GM21447 (cell line): Measurements from ENCODE around the gene NANOS3.
A peak's percentile ranks its signal among the peaks of the same experiment; 100 is the strongest.
"Not testable (repeated sequence)": the region's sequence is repeated elsewhere in the genome, so short reads cannot be mapped to it uniquely, and the experiment has no call there.

Experiments
- ATAC-seq: cut with Tn5 transposase; IDR thresholded peaks from one replicate; pipeline ENCODE4 v1.9.1; 2021; ENCODE audit not compliant: unreplicated experiment

Gene NANOS3

DNA sequence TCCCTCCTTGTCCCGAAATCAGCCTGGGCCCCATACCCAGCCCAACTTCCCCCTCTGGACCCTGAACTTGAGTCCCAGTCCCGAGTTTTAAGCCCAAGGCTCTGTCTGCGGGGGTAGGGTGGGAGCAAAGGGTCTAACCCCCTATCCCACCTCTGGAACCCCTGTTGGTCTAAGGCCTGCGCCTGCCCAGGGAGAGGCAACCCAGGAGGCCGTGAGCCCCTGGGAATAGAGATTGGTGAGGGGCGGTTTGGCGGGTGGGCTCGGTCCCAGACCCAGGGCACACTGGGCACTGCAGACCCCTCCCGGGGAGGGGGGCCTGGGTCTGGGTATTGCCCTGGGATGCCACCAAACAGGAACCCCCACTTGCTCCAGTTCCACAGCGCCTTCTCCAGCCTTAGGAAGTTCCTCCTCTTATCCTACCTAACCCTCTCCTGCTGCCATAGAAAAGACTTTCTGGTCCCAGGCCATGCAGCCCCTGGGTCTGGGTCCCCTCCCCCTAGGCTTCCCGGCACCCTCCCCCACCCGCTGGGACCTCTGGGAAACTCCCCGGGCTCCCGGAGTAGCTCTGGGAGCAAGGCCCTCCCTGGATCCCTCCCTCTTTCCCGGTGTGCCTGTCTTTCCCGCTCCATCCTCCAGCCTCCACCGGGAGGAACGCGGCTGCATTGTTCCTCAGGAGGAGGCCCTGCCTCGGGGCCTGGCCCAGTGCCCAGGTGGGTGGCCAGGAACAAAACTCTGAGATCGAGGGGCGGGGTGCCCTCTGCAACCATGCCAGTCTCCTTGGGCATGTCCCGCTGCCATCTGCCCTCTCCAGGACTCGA is 33.6 kb upstream of the NANOS3 start:
- no peak for ATAC-seq

DNA sequence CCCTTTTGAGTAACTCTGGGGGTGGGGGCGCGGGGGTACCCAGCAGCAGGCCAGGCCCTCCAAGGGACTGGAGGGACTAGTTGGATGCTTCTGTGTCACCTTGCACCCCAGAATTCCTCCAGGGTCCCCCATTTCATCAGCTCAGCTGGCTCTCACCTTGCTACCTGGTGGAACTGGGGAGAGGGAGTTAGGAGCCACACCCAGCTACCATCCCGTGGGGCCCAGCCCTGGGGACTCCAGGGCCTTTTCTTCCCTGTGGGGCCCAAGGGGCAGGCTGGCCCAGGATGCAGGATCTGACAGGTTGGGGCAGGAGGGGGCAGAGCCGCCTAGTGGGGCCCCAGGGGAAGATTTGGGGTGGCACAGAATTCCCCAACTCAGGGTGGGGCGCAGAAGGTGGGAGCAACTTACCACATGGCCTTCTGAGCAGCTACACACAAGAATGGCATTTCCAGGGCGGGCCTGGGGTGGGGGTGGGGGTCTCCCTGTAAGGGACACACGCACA is 32.8 kb upstream of the NANOS3 start:
- ATAC-seq, result no peak

DNA sequence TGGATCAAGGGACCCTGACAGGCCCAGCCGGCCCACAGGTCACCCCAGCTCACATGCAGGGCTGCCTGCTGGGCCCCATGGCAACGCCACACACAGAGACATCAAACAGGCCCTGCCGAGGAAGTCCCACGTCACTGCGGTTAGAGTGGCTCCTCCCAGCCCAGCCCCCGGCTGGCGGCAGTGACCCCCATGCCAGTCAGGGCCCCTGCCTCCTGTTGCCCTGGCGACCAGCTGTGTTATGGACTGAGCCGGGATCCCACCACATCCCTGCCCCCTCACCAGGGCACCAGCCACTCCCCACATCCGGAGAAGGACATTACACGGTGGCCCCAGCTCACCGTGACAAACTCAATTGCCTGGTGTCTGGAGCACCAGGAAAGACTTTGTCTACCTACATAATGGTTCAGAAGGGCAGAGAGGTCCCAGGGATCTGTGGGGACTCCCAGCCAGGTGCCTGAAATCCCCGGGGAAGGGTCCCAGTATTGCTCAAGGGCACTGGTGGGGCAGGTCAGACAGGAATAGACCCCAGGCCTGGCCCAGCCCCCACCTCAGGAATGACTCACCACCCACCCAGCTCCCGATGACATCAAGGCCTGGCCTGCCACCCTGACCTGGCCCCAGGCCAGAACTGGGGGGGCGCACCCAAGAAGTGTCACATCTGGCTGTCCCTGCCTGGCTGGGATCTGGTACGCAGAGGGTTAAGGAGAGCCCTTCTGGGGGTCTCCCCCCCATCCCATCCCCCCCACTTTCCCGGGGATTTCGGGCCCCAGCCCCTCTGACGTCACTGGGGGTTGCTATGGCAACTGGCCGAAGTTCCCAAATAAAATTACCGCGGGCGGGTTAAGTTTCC is 30.2 kb upstream of the NANOS3 start:
- ATAC-seq, result peak; percentile 56

DNA sequence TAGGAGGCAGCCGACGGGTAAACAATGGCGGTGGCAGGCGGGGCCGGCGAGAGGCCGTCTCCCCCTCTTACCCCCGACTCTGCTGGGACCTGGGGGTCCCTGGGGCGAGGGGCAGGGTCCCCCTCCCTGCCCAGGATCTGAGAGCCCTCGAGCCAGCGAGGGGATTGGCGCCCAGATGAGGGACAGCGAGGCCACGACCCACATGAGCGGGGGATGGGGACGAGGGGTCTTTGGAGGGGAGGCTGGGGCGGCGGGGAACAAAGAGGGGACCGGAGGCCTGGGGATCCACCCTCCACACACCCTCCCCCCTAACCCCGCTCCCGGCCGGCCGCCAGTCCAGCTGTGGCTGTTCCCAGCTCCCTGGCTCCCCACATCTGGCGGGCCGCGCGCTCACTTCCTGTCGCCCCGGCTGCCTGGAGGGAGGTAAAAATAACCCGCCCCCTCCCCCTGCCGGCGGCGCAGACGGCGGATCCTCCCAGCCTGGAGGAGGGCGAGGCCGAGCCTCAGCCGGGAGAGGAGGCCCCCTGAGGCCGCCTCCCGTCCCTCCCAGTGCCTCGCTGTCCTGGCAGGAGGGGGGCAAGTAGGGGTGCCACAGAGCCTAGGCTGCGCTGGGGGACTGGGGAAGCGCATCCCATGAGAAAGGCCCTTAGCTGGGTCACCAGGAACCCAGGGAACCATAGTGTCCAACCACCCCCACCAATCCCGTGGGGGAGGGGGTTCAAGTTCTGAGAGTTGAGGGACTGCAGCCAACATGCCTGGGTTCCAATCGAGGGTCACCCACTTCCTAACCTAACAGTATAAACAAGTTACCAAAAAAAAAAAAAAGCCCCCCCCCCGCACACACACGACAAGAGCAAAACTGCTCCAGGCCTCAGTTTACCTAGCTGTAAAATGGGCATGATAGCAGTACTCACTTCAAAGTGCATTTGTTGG is 29.3 kb upstream of the NANOS3 start:
- ATAC-seq, result peak; percentile 20

DNA sequence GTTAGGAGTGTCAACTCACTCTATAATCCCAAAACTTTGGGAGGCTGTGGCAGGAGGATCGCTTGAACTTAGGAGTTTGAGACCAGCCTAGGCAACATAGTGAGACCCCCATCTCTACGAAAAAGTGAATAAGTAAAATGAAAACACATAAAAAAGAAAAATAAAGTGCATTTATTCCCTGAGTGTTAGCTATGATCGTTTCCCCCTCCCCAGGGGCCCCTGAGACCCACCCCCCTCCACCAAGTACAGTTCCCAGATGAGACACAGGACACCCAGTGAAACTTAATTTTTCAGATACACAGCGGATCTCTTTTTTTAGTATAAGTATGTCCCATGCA is 28.6 kb upstream of the NANOS3 start:
- no peak for ATAC-seq

DNA sequence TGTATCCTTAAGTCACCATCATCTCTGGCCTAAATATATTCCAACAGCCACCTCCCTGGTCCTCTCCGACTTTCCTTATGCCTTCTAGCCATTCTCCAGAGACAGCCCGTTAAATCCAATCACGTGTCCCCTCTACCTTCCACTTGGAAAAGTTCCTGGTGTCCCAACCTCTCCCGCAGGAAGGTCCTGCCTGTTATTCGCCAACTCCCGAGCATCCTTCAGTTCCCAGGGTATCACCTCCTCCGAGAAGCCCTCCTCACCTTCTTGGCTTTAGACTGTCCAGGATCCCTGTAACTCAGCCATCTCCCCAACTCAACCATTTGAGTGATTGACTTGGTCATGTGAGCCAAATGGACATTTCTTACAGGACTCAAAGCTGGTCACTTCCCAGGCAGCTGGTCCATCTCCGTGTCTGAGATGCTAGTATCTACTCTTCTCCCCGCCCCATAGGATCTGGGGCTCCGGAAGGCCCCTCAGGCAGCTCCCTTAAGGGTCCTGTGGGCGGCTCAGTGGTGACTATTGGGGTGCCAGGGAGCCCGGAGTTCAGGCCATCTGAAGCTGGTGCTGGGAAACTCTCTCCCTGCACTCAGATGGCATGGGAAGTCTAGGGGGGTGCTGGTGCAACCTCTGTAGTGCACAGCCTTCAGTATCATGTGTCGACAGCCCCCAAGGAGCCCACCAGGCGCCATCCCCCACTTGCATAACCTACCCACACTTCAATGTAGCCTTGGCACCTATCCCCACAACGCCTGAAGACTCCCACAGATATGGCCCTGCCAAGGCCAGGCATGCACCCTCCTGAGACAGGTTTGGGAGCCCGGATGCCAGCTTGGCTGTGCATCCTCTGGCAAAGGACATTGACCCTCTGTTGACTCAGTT is 27.9 kb upstream of the NANOS3 start:
- ATAC-seq, result no peak

DNA sequence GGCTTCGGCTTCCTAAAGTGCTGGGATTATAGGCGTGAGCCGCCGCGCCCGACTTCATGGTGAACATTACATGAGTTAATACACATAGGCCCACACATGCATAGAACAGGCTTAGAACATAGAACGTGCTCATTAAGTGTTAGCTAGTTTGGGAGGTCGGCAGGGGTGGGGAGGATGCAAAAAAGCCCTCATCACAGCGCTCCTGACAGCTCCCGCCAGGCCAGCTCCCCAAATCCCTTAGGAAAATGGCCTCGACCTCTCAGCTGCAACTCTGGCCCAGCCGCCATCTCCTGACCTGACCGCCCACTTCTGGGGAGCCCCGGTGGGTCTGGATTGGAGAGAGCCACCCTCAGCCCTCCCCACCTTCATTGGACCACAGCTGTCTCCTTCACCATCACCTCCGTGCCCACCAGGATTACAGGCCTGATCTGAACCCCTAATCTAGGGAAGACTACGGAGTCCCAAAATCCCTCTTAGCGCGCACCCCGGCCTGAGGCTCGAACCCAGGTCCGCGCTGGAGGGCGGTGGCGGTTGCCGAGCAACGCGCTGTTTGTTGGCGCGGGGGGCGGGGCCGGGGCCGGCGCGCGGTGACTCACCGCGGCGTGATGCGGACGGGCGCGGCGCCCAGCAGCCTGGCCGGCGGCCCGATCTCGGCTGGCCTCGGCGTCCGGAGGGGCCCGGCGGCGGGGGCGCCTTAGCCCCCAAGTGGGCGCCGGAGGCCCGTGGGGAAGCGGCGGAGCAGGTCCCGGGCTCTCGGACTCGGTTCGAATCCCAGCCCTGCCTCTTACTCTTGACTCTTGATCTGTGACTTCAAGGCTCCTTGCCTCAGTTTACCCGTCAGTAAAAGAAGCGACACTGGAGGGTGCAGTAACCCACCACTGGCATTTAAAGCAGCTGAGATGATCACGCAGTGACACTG is 26.7 kb upstream of the NANOS3 start:
- ATAC-seq, result no peak

DNA sequence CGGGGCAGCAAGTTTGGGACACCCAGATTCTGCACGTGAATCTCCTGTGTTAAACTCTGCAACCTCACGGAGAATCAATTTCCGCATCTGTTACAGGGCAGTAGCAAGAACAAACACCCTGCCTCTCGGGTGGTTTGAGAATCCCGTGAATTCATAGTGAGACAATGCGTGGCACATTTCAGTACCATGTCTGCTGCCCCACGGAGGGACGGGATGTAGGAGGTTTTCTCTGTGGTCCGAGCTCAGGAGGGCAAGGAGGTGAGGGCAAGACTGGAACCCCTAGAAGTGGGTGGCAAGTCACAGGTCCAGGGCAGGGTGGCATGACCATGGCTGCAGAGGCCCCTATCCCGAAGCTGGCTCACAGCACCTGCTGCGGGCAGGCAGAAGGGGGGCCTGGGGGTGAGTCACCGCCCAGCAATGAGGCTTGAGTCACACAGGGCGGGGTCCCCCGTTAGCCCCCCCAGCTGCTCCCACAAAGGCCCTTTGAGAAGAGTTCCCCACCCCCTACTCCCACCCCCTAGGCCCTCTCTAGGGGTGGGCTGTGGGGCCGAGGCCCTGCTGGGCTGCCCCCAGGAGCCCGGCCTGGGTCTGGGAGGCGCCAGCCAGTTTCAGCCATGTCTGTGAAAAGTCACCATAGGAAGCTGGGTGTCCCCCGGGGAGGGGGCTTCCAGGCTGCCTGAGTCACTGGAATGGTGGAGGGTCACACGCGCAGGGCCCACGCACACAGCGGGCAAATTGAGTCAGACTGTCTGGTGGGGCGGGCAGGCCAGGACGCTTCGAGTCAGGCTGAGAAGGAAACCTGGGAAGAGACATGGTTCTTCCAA is 25.8 kb upstream of the NANOS3 start:
- ATAC-seq, result no peak

DNA sequence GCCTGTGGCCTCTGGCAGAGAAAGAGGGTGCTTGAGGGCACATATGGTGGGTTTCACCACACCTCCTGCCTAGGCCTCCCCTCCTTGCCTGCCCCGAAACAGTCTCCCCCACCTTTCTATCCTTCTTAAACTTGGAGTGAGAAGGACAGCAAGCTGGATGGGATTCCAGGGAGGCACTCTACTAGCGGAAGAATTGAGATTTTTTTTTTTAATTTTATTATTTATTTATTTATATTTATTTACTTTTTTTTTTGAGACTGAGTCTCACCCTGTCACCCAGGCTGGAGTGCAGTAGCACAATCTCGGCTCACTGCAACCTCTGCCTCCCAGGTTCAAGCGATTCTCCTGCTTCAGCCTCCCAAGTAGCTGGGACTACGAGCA is 25.2 kb upstream of the NANOS3 start:
- ATAC-seq, result not testable (repeated sequence)

DNA sequence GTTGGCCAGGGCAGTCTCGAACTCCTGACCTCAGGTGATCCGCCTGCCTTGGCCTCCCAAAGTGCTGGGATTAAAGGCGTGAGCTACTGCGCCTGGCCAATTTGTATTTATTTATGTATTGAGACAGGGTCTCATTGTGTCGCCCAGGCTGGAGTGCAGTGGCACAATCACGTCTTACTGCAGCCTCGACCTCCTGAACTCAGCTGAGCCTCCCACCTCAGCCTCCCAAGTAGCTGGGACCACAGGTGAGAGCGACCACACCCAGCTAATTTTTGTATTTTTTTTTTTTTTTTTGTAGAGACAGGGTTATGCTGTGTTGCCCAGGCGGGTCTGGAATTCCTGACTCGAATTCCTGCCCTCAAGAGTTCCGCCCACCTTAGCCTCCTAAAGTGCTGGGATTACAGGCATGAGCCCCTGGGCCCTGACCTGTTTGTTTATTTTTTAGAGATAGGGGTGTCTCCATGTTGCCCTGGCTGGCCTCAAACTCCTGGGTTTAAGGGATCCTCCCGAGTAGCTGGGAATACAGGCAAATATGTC is 24.7 kb upstream of the NANOS3 start:
- not testable (repeated sequence) for ATAC-seq

DNA sequence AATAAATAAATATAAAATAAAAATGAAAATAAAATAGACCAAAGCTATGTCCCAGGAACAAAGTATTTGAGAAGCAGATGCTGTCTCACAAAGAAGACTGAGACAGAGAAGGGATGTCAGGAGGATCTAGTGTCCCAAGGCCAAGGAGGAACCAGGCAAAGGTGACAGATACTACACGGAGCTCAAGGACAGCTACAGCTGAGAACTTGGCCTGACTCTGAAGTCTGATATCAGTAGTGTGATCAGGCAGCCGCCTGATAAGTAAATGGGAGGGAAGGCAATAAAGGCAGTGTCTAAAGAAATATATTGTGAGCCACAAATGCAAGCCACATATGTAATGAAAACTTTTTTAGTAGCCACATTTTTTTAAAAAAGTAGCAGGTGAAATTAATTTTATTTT is 20.4 kb upstream of the NANOS3 start:
- ATAC-seq, result no peak

DNA sequence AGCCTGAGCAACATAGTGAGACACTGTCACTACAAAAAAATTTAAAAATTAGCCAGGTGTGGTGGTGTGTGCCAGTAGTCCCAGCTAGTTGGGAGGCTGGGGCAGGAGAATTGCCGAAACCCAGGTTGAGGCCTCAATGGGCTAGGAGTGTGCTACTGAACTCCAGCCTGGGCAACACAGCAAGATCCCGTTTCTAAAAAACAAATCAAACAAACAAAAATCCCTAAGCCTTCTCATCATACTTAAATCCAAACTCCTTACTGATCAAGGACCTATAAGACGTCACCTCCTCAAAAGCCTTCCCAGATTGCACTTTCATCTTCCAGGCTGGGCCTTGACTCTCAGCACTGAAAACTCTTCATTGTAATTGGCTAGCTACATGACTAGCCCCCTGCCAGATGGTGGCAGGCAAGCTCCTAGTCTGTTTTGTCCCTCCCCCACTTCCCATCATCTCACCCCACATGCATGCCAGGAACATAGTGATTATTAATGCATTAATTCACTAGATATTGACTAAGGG is 17.5 kb upstream of the NANOS3 start:
- ATAC-seq, result no peak

DNA sequence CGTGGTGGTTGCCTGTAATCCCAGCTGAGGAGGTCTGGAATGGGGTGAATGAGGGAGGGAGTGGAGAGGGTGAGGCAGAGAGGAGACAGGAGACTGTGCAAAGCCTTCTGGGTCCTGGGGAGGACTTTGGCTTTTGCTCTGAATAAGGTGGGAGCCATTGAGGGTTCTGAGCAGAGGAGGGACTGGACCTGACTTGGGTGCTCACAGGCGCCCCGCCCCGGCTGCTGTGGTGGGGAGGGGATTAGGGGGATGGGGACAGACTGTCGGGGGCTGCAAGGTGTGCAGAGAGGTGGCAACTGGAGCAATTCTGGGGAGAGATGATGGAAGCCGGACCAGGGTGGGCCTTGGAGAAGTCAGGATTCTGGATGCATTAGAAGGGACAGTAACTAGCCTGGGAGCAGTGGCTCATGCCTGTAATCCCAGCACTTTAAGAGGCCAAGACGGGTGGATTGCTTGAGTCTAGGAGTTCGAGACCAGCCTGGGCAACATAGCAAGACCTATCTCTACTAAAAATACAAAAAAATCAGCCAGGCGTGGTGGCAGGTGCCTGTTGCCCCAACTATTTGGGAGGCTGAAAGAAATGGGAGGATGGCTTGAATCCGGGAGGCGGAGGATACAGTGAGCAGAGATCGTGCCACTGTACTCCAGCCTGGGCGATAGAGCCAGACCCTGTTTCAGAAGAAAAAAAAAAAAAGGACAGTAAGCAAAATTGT is 16.1 kb upstream of the NANOS3 start:
- no peak for ATAC-seq

DNA sequence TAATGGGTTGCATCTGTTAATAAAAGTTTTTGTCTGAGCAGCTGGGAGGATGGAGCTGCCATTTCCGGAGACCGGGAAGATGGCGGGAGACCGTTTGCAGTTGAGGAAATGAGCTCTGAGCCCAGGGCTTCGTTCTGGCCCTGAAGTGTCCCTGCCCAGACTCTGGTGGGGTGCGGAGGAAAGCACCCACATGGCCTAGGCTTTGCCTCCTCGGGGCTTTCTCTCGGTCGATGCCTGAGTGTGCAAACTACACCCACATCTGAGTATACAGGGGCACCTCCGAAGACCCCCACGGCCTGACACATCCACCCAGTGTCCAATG is 15.6 kb upstream of the NANOS3 start:
- peak; percentile 7 for ATAC-seq

DNA sequence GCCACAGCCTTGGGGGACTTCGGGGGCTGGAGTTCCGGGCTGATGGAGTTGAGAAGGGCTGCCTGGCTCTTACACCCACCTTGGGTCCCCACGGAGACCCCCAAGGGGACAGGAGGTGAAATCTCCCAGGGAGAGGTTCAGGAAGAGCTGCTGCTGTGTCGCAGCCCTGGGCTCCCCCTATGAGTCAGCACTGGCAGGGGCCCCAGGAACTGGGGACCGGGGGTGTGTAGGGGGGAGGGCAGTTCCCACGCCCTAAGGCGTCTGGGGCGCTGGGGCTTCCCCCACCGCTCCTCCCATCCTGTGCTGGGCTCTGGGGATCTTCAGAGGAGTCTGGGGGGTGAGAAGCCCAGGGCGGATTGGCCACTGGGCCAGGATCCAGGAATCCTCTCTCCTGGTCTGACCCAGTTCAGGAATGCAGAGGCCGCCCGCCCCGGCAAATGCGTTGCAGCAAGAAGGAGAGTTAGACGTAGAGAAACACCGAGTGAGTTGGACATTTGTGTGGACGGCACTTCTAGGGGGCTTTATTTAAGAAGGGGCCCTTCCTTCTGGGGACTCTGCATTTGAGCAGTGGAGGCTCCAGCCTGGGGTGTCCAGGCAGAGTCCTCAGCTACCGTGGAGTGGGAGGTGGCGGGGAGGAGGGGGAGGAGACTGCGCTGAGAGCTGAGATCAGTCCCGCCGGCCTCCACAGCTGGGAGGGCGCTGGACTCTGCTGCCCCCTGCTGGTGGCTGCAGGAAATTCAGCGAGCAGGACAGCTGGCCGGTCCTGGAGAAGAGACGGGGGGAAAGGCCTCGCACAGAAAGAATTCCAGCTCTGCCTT is 15.0 kb upstream of the NANOS3 start:
- ATAC-seq, result peak; percentile 49

DNA sequence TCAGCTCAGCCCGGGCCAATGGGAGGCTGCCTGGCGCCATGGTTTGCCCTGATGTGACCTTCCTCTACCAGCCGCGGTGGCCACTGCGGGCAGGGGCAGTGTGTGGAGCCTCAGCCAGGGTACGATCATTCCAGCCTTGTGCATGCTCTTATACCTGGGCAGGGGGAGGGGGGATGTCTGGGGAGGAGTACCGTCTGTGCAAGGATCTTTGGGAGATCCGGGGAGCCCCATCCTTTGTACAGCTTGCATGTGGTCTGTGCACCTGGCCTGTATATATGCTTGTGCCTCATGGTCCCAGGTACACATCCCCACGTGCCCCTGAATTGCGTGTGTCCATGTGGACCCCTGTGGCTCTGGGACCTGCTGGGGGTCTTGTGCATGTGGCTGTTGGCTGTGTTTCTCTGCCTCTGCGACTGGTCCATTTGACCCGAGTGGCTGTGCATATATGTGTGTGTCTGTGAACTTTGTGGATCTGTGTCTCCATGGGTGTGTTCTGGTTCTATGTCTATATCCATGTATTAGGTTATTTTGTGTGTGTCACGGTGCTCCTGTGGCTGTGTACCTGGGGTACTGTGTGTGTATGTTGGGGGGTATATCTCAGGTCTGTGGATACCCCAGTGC is 12.8 kb upstream of the NANOS3 start:
- no peak for ATAC-seq
